Measurements from ENCODE around the gene TNFRSF9. TPM values are rescaled to one million over a fixed set of nuclear protein-coding genes. Genes with fewer than 3 reads are reported as not detected.

The TNFRSF9 gene
- total RNA-seq, 1 experiment from 2014 or later: 0.23 TPM

DNA sequence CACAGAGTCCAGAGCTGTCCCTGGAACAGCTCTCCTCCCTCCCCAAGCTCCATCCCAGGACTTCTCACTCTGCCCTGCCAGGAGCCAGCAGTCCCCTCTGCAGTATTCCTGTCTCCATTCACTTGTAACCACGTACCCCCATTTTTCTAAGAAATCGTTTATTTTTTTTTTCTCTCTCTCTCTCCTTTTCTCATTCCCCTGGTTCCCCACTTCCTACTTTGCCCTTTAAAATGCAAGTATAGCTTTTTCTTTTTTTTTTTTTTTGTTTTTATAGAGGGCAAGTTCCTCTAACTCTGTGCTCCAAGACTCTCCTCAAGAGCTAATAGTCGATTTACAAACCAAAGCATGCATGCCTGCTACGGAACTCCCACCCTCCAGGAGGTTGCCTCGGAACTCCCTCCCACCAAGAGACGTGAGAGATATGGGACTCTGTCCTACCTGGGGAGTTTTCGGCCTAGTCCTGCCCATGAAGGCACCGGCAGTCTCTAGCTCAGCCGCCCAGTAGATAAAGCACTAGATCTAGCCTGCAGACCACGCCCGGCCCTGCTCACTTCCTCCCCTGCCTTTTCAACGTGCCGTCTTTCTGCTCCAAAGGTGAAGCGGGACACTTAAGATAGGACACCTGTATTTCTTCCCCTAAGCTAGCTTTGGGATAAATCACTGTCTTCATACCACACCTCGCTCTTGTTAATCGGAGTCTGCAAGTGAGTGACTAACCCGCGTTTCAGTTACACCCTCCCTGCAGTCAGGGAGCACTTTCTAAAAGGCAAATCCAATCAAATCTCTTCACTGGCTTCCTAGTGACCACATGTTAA, 27.7 kb downstream of the TNFRSF9 start:
- CTCF ChIA-PET: interaction anchor here (0.6 to 0.7 kb wide), 3 partner anchors 20 to 730 kb away, joined by 3 to 10 read pairs (median 5); no protein-coding TSS in a partner anchor
- Histone ChIP-seq H3K4me1 (ENCODE audit: control insufficient read depth, insufficient read depth, low read length) (peaks cover 6% of the 10 kb centered on the region; the same call in 1 of the 2 replicates), H3K9me3 (ENCODE audit: control insufficient read depth, insufficient read depth, low read depth, low read length) (no peaks in the 10 kb centered on the region), H3K4me3 (ENCODE audit: low read depth in 2 of 2, low read length in 2 of 2) (peak overlapping the region in 1 of 2 experiments; percentile 29; a peak in 3 of 4 replicates), H3K36me3 (ENCODE audit: control insufficient read depth, insufficient read depth, low read length) (no peaks in the 10 kb centered on the region), H3K27me3 (ENCODE audit: control insufficient read depth, insufficient read depth, low read length) (no peaks in the 10 kb centered on the region), H3K27ac (ENCODE audit: low read length) (no peak overlapping the region)
- no peak for DNase-seq (ENCODE audit: low read depth, low spot score)
- intact Hi-C loops (cut with micrococcal nuclease; ENCODE audit: unreplicated experiment) (no loop called here), in situ Hi-C loops (cut with HindIII; ENCODE audit: low pct_unique_long_range_greater_than_20kb, low sequenced_read_pairs) (no loop called here)
- TF ChIP-seq REST (IDR thresholded peaks at IDR 0.05; ENCODE audit: insufficient read depth in 1 of 2, low read depth in 2 of 2, low read length in 1 of 2): no peak
- TF ChIP-seq POLR2AphosphoS5 (IDR thresholded peaks at IDR 0.05; ENCODE audit: low read depth, low read length): no peak
- no peak for TF ChIP-seq CTCF (IDR thresholded peaks at IDR 0.05)
- POLR2A ChIA-PET: interaction anchor here (0.5 to 0.7 kb wide), 7 partner anchors 8 to 231 kb away, joined by 3 to 7 read pairs (median 3); no protein-coding TSS in a partner anchor
- no TSS peak for BruUV-seq (replicated peaks)
- peak; percentile 70; the same call in 1 of the 2 replicates for ATAC-seq

- DNase-seq (ENCODE audit: low read depth, low spot score) (no peak), ATAC-seq (no peak)
- in situ Hi-C loops (cut with HindIII; ENCODE audit: low pct_unique_long_range_greater_than_20kb, low sequenced_read_pairs) (no loop called here), intact Hi-C loops (cut with micrococcal nuclease; ENCODE audit: unreplicated experiment) (no loop called here)
- Histone ChIP-seq H3K27me3 (ENCODE audit: control insufficient read depth, insufficient read depth, low read length) (no peaks in the 10 kb centered on the region), H3K9me3 (ENCODE audit: control insufficient read depth, insufficient read depth, low read depth, low read length) (no peaks in the 10 kb centered on the region), H3K36me3 (ENCODE audit: control insufficient read depth, insufficient read depth, low read length) (no peaks in the 10 kb centered on the region), H3K4me3 (ENCODE audit: low read depth in 2 of 2, low read length in 2 of 2) (no peak overlapping the region), H3K4me1 (ENCODE audit: control insufficient read depth, insufficient read depth, low read length) (peaks cover 6% of the 10 kb centered on the region; the same call in 1 of the 2 replicates), H3K27ac (ENCODE audit: low read length) (no peak overlapping the region)
- no TSS peak for BruUV-seq (replicated peaks)
- ChIA-PET POLR2A (no interaction called here), CTCF (interaction anchor here (0.7 kb wide), 1 partner anchor 34 kb away, joined by 3 read pairs; no protein-coding TSS in a partner anchor)
- TF ChIP-seq REST (IDR thresholded peaks at IDR 0.05; ENCODE audit: insufficient read depth in 1 of 2, low read depth in 2 of 2, low read length in 1 of 2): no peak
- no peak for TF ChIP-seq POLR2AphosphoS5 (IDR thresholded peaks at IDR 0.05; ENCODE audit: low read depth, low read length)
- TF ChIP-seq CTCF (IDR thresholded peaks at IDR 0.05): no peak
- TF ChIP-seq SIN3A (IDR thresholded peaks at IDR 0.05; ENCODE audit: borderline replicate concordance, insufficient read depth, low read depth, low read length): no peak
- TF ChIP-seq TCF7L2 (IDR thresholded peaks at IDR 0.05; ENCODE audit: low read depth, low read length): no peak
These were observed 28.5 kb downstream of the TNFRSF9 start for GRCh38 chr1:7912145-7912544.

All from Panc1 (cell line).